HEK293 (cell line): ENCODE measurements around the gene UGT2B10.

ENCODE experiments used
- CTCF ChIA-PET: fragments of 350-600 bp; formaldehyde crosslinking; extraction: SDS; loops from one replicate; lab custom pipeline; 2021; ENCODE audit warnings: antibody characterized with exemption; lab: Yijun Ruan, JAX
- POLR2A ChIA-PET: fragments of 300-600 bp; formaldehyde crosslinking; extraction: SDS; loops from one replicate; lab custom pipeline; 2020; ENCODE audit warnings: antibody characterized with exemption, inconsistent platforms; lab: Yijun Ruan, JAX
- H3K27ac ChIP-seq: fragments of 200-500 bp; sonication (Bioruptor generic); 2 replicates; pipeline ENCODE4 v1.5.1; 2014; ENCODE audit warnings: low read depth, low read length, control low read depth, inconsistent platforms; ENCODE audit errors: extremely low read depth
- H3K36me3 ChIP-seq, 2 experiments: fragments of 200-500 bp in 1 of 2; sonication (Bioruptor generic) in 1 of 2; 1 replicate in 1 of 2; 2 replicates in 1 of 2; pipeline ENCODE4 v1.5.1; 2014 to 2017; ENCODE audit warnings: inconsistent platforms in 2 of 2, low read length in 2 of 2; ENCODE audit not compliant: control insufficient read depth in 2 of 2, insufficient read depth in 1 of 2
- H3K4me1 ChIP-seq: fragments of 200-500 bp; sonication (Bioruptor generic); 2 replicates; pipeline ENCODE4 v1.5.1; 2014; ENCODE audit warnings: mild to moderate bottlenecking, low read length, inconsistent platforms; ENCODE audit not compliant: control insufficient read depth, insufficient read depth
- H3K4me3 ChIP-seq: 2 replicates; pipeline ENCODE4 v1.5.1; 2011; ENCODE audit warnings: low read depth, mild to moderate bottlenecking, control low read depth, low read length, moderate library complexity
- H3K9me3 ChIP-seq: fragments of 200-500 bp; sonication (Bioruptor generic); 2 replicates; pipeline ENCODE4 v1.5.1; 2014; ENCODE audit warnings: low read depth, low read length, inconsistent platforms; ENCODE audit not compliant: control insufficient read depth, insufficient read depth
- MZF1 ChIP-seq: fragments of 450-650 bp; formaldehyde crosslinking; IDR thresholded peaks from 2 replicates; pipeline ENCODE4 v1.5.1; 2017; ENCODE audit warnings: missing biosample characterization, missing genetic modification characterization, borderline replicate concordance
- PRDM1 ChIP-seq: fragments of 450-650 bp; formaldehyde crosslinking; IDR thresholded peaks from 2 replicates; pipeline ENCODE4; 2016; ENCODE audit warnings: missing biosample characterization, missing genetic modification characterization
- PRDM4 ChIP-seq: fragments of 450-650 bp; formaldehyde crosslinking; IDR thresholded peaks from 2 replicates; pipeline ENCODE4 v1.5.1; 2017; ENCODE audit warnings: missing biosample characterization, missing genetic modification characterization
- ZBTB6 ChIP-seq: fragments of 450-650 bp; formaldehyde crosslinking; IDR thresholded peaks from 2 replicates; pipeline ENCODE4 v1.5.1; 2017; ENCODE audit warnings: missing biosample characterization, missing genetic modification characterization
- ZNF510 ChIP-seq: fragments of 450-650 bp; formaldehyde crosslinking; IDR thresholded peaks from 2 replicates; pipeline ENCODE4 v1.5.1; 2018; ENCODE audit warnings: mild to moderate bottlenecking, missing genetic modification characterization, missing biosample characterization; ENCODE audit not compliant: insufficient replicate concordance
- ZNF549 ChIP-seq: fragments of 450-650 bp; IDR thresholded peaks from 2 replicates; pipeline ENCODE4 v1.5.1; 2018; ENCODE audit warnings: missing biosample characterization, missing genetic modification characterization, mild to moderate bottlenecking, inconsistent platforms, moderate library complexity
- ZNF580 ChIP-seq: fragments of 450-650 bp; formaldehyde crosslinking; IDR thresholded peaks from 2 replicates; pipeline ENCODE4 v1.5.1; 2016; ENCODE audit warnings: missing biosample characterization, missing genetic modification characterization
- ZNF624 ChIP-seq: fragments of 450-650 bp; formaldehyde crosslinking; IDR thresholded peaks from 2 replicates; pipeline ENCODE4 v1.5.1; 2017; ENCODE audit warnings: missing biosample characterization, missing genetic modification characterization
- ZNF670 ChIP-seq: fragments of 450-650 bp; formaldehyde crosslinking; IDR thresholded peaks from 2 replicates; pipeline ENCODE4 v1.5.1; 2016; ENCODE audit warnings: missing biosample characterization, missing genetic modification characterization, low read depth
- ZNF837 ChIP-seq: fragments of 450-650 bp; formaldehyde crosslinking; IDR thresholded peaks from 2 replicates; pipeline ENCODE4 v1.5.1; 2016; ENCODE audit warnings: missing biosample characterization, missing genetic modification characterization
- ZSCAN18 ChIP-seq: fragments of 450-650 bp; formaldehyde crosslinking; IDR thresholded peaks from 2 replicates; pipeline ENCODE4 v1.5.1; 2016; ENCODE audit warnings: missing biosample characterization, missing genetic modification characterization
- TF ChIP-seq, protein P1 (sequence below): fragments of 450-650 bp; formaldehyde crosslinking; IDR thresholded peaks from 2 replicates; pipeline ENCODE4 v1.5.1; 2016; ENCODE audit warnings: missing biosample characterization, missing genetic modification characterization, borderline replicate concordance
- TF ChIP-seq, protein P2 (sequence below): fragments of 450-650 bp; formaldehyde crosslinking; conservative IDR thresholded peaks from 2 replicates; pipeline ENCODE4 v1.5.1; 2016; ENCODE audit warnings: low read depth, missing biosample characterization, missing genetic modification characterization

Gene UGT2B10

DNA sequence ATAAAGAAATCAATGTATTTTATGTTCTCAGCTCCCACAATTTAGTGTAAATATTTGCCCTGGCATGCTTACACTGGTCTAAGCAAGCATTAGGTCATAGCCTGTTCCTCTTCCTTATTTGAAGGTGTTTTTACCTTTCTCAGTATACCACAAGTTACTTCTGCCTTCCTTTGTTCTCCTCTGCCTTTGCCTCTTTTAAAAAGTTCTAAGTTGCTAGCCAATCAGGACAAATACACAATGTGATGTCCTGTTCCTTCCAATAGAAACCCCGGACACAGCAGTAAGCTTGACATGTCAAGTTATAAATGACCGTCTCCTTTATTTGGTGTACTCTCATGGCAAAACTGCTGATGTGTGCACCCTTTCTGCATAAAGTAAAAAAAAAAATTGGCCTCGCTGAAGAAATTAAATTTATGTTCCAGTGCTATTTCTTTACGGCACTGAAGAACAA, 49.4 kb downstream of the UGT2B10 start:
- Histone ChIP-seq H3K9me3 (no peaks in the 10 kb centered on the region), H3K27ac (no peak overlapping the region), H3K4me1 (no peaks in the 10 kb centered on the region), H3K36me3 (no peaks in the 10 kb centered on the region), H3K4me3 (no peak overlapping the region)
- POLR2A ChIA-PET: no interaction called here
- no peak for TF ChIP-seq ZNF670
- no peak for TF ChIP-seq ZNF510 (tag by site-specific recombination)
- TF ChIP-seq ZBTB6 (tag by site-specific recombination): no peak
- TF ChIP-seq, protein P1, sequence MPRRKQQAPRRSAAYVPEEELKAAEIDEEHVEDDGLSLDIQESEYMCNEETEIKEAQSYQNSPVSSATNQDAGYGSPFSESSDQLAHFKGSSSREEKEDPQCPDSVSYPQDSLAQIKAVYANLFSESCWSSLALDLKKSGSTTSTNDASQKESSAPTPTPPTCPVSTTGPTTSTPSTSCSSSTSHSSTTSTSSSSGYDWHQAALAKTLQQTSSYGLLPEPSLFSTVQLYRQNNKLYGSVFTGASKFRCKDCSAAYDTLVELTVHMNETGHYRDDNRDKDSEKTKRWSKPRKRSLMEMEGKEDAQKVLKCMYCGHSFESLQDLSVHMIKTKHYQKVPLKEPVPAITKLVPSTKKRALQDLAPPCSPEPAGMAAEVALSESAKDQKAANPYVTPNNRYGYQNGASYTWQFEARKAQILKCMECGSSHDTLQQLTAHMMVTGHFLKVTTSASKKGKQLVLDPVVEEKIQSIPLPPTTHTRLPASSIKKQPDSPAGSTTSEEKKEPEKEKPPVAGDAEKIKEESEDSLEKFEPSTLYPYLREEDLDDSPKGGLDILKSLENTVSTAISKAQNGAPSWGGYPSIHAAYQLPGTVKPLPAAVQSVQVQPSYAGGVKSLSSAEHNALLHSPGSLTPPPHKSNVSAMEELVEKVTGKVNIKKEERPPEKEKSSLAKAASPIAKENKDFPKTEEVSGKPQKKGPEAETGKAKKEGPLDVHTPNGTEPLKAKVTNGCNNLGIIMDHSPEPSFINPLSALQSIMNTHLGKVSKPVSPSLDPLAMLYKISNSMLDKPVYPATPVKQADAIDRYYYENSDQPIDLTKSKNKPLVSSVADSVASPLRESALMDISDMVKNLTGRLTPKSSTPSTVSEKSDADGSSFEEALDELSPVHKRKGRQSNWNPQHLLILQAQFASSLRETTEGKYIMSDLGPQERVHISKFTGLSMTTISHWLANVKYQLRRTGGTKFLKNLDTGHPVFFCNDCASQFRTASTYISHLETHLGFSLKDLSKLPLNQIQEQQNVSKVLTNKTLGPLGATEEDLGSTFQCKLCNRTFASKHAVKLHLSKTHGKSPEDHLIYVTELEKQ (tag by site-specific recombination): no peak
- no peak for TF ChIP-seq ZNF549
- no peak for TF ChIP-seq MZF1 (tag by site-specific recombination)
- no peak for TF ChIP-seq ZSCAN18 (tag by site-specific recombination)
- no peak for TF ChIP-seq ZNF837 (tag by site-specific recombination)
- no peak for TF ChIP-seq PRDM4
- no peak for TF ChIP-seq ZNF624 (tag by site-specific recombination)
- no peak for TF ChIP-seq PRDM1
- TF ChIP-seq ZNF580 (tag by site-specific recombination): no peak
- TF ChIP-seq, protein P2, sequence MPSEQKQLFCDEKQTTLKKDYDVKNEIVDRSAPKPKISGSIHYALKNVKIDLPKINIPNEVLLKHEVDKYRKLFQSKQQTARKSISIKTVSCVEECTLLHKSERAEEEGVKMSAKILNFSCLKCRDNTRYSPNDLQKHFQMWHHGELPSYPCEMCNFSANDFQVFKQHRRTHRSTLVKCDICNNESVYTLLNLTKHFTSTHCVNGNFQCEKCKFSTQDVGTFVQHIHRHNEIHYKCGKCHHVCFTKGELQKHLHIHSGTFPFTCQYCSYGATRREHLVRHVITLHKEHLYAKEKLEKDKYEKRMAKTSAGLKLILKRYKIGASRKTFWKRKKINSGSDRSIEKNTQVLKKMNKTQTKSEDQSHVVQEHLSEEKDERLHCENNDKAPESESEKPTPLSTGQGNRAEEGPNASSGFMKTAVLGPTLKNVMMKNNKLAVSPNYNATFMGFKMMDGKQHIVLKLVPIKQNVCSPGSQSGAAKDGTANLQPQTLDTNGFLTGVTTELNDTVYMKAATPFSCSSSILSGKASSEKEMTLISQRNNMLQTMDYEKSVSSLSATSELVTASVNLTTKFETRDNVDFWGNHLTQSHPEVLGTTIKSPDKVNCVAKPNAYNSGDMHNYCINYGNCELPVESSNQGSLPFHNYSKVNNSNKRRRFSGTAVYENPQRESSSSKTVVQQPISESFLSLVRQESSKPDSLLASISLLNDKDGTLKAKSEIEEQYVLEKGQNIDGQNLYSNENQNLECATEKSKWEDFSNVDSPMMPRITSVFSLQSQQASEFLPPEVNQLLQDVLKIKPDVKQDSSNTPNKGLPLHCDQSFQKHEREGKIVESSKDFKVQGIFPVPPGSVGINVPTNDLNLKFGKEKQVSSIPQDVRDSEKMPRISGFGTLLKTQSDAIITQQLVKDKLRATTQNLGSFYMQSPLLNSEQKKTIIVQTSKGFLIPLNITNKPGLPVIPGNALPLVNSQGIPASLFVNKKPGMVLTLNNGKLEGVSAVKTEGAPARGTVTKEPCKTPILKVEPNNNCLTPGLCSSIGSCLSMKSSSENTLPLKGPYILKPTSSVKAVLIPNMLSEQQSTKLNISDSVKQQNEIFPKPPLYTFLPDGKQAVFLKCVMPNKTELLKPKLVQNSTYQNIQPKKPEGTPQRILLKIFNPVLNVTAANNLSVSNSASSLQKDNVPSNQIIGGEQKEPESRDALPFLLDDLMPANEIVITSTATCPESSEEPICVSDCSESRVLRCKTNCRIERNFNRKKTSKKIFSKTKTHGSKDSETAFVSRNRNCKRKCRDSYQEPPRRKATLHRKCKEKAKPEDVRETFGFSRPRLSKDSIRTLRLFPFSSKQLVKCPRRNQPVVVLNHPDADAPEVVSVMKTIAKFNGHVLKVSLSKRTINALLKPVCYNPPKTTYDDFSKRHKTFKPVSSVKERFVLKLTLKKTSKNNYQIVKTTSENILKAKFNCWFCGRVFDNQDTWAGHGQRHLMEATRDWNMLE (tag by site-specific recombination): no peak
- CTCF ChIA-PET: interaction anchor here (0.7 kb wide), 1 partner anchor 237 kb away, joined by 3 read pairs; no protein-coding TSS in a partner anchor
